Epithelial cell of proximal tubule (primary cell): ENCODE data around the gene RARB. TPM values are rescaled to one million over a fixed set of nuclear protein-coding genes. Genes with fewer than 3 reads are reported as not detected.

Experiments used
- total RNA-seq: library from RNA; depleted of rRNA; stranded (reverse); fragments of >200 nt; gene quantifications from 2 replicates; pipeline ENCODE4 v1.2.3, GENCODE V29; 2015

Gene RARB
- total RNA-seq, 1 donor from 2014 or later = 4.6 TPM

Other genes starting within 250 kb of the RARB start
- gene TOP2B, start 236.6 kb downstream of the RARB start, total RNA-seq = 68.4 and 81.2 TPM in 2 replicates